C1 segment of cervical spinal cord (tissue), 14 donors: ENCODE data around the gene ONECUT1.

ENCODE experiments used
- DNase-seq, 14 donors: peaks; one replicate each; lab custom pipeline; 2025; lab: John Stamatoyannopoulos, UW

Gene ONECUT1

GRCh38 chr15:52797625-52798501 is 7.7 kb upstream of the ONECUT1 start:
- DNase-seq = no peak

GRCh38 chr15:52796753-52797520 is 6.8 kb upstream of the ONECUT1 start:
- no peak for DNase-seq

- DNase-seq = no peak
Observed at GRCh38 chr15:52796228-52796521, 6.0 kb upstream of the ONECUT1 start.

- DNase-seq = no peak
Observed at GRCh38 chr15:52795464-52796227, 5.5 kb upstream of the ONECUT1 start.

DNA sequence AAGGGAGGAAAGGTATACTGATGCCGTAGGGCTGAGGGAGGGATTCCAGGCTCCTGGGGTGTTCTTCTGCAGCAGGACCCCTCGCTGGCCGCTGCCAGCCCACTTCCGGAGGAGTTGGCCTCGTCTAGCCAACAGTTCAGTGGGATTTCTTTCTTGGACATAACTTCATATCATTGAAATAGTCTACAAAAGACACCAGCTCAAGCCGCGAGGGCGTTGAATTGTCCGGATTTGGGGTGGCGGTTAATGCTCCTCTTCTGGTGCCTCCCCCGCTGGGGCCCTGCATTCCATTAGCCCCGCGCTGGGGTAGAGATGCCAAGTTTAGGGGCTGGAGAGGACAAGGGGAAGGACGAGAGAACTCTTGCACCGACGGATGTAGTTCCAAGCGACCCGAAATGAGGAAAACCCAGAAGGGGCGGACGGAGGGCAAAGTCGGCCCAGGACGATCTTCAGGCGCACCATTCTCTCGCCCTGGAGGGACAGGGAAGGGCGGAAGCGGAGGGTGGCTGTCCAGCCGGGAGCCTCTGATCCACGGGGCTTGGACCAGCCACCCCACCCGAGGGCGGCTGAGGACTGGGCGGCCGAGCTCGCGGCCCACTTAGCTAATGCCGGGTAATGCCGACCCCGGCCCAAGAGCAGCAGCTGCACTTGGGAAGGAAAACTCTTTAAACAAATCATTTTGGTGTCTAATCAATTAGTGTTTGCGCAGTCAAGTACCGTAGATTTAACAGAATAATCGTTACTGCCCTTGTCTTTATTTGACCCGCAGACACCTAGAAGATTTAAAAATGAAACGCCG is 4.7 kb upstream of the ONECUT1 start:
- no peak for DNase-seq

DNA sequence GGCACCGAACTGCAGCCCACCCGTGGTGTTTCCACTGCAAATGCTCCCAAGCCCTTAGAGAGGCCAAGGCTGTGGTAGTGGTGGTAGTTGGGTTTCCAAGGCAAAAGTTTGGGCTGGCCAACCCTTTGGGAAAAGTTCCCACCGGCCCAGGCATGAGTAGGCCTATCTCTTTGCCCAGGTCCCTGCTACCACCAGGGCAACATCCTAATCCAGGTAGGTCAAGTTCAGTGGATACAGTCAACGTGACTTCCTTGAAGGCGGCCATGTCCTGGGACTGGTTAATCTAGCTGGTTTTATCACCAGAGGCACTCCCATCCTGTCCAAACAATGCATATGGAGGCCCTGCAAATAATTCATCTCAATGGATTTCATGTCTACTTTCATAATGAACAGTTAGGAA is 1.6 kb upstream of the ONECUT1 start:
- no peak for DNase-seq

DNA sequence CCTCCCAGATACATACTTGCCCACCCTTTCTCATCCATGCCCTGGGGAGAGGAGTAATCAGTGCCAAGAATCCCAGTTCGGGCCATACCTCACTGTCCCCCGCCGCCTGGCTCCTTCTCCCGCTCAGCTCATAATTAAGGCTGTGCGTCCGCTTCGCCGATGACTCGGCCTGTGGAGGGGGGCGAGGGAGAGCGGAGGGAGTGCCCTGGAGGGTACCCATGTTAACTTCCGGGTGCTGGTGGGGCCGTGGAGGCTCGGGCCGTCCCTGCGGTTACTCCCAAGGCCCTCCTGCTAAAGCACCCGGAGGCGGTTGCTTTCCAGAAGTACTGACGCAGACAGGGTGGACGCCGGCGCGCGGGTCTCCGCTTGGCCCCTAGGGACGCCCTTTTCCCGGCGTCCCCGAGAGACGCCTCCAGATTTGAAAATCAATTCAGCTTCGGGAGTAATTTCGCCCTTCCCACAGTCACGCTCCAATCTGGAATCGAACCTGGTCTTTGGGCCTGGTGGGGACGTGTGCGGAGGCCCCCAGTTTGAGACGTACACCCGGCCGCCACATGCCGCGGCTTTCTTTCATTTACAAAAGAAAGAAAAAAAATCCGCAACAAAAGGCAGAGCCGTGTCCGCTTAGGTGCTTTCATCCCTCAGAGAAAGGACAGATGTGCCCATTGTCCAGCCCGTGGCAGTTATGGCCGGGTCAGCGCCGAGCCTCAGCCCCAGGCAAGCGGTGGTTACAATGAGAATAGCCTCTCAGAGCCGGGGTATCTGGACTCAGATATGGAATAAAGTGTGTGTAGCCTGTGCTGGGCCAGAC is 1.0 kb upstream of the ONECUT1 start:
- peak in 2 of 14 donors; percentile 35 to 49 for DNase-seq

- peak in 1 of 14 donors; percentile 37 for DNase-seq
Observed at GRCh38 chr15:52789601-52790168, 451 bp downstream of the ONECUT1 start.

- DNase-seq = no peak
Observed at GRCh38 chr15:52789008-52789600, 1.0 kb downstream of the ONECUT1 start.

GRCh38 chr15:52788099-52788986 is 1.8 kb downstream of the ONECUT1 start:
- no peak for DNase-seq

- no peak for DNase-seq
Observed at GRCh38 chr15:52787549-52788098, 2.5 kb downstream of the ONECUT1 start.

DNA sequence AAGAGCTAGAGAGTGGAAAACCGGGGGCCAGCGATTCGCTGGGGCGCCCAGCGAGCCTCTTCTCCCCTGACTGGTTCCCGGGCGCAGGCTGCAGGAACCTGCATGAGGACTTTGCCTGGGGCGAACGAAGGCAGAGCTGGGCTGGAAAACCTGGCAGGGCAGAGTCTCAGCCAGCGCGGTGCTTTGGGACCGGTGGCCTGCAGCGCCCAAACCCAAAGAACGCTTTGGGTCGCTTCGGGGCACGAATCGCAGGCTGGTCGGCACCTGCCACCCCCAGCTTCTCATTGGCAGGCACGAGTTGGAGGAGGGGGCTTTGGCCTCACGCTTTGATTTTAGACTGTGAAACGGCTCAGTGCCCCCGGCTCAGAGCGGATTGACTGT is 3.0 kb downstream of the ONECUT1 start:
- no peak for DNase-seq

DNA sequence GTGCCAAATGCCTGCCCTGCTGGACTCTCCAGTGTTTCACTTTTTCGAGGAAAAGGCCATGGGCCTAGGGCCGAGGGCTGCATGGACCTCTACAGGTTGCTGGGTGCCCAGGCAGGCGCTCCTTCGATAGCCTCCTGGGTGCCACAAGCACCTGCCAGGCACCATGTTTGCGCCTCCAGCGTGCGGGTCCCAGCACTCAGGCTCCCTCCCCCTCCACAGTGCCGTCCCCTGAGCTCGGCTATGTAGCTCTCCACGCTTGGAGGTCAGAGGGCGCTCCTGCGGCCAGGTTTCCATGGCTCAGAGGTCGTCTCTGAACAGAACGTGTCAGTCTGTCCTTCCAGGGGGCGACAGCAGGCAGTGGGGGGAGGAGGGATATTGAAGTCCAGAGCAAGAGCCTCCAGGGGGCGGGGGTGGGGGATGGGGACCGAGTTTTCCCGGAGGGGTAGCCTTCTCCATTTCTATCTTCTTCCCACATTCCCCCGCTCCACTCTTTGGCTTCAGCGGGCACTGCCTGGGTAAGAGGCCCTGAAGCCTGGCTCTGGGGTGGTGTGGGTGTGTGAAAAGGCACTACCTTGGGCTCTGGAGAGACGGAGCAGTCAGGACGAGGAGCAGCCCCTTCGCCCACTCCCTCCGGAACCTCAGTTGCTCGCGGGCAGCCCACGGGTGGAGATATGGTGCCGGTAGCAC is 3.6 kb downstream of the ONECUT1 start:
- no peak for DNase-seq

GRCh38 chr15:52785672-52786406 is 4.3 kb downstream of the ONECUT1 start:
- no peak for DNase-seq

DNA sequence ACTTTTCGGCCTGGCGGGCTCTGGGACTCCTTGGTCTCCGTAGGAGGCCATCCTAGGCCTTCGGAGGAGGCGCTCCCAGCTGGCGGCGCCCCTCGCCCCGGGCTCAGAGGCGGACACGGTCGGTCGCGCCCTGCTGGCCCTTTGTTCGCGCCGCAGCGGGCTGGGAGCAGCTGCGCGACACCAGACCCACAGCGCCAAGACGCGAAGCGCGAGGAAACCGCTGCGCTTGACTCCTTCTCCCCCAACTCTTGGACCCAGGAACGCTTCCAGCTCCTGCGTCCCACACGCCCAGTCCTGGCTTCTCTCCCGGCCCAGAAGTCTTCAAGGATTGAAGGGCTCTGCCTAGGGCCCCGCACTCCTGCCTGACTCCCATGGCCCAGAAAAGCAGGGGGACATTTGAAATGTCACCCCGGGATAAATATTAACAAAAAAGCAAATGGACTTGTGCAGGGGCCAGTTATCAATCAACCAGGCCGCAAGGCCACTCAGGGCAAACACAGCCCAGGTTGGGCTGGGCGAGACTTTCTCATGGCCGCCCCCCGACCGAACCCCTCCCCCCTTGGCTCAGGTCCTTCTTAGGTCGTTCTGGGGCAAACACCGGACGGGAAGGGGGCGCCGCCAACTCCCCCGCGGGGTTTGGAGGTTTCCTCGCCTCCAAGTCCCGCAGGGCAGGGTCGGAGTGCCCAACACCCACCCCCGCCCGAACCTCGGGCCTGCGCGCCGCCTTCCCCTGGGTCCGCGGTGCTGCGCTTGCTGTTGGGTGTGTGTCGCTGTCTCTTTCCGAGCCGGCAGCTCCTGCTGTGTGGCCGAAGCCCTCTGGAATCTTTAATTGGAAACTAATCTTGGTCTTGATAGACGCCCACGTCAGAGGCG is 5.1 kb downstream of the ONECUT1 start:
- no peak for DNase-seq
